IMR-90 (cell line): ENCODE results near the gene KCTD3. TPM values are rescaled to one million over a fixed set of nuclear protein-coding genes. Genes with fewer than 3 reads are reported as not detected.

ENCODE experiments used
- ATAC-seq: fragments of 200-7000 bp; cut with Tn5 transposase; 2 replicates; pipeline ENCODE4 v1.9.1; 2020; ENCODE audit warnings: low read depth, mild to moderate bottlenecking, moderate library complexity
- BruUV-seq: library from RNA; stranded (reverse); fragments of 400-500 nt; replicated peaks from 2 replicates; lab custom pipeline; 2021; lab: Mats Ljungman, UMichigan
- CTCF ChIA-PET: fragments of 300-600 bp; formaldehyde crosslinking; extraction: SDS; loops from one replicate; lab custom pipeline; 2021; ENCODE audit warnings: antibody characterized with exemption; lab: Yijun Ruan, JAX
- POLR2A ChIA-PET: fragments of 300-600 bp; sonication (Branson Sonifier 250); formaldehyde crosslinking; loops from one replicate; lab custom pipeline; 2022; ENCODE audit warnings: antibody characterized with exemption; ENCODE audit not compliant: unreplicated experiment; lab: Charles Lee
- DNase-seq: peaks from one replicate; pipeline ENCODE4 v3.0.0; 2013
- H2AFZ ChIP-seq: replicated peaks from 2 replicates; pipeline ENCODE3; 2013; ENCODE audit warnings: low read length, mild to moderate bottlenecking; ENCODE audit not compliant: poor library complexity
- H2AK5ac ChIP-seq: 2 replicates; pipeline ENCODE4 v1.6.1; 2013; ENCODE audit warnings: low read depth, low read length, inconsistent platforms
- H2AK9ac ChIP-seq: replicated peaks from 2 replicates; pipeline ENCODE3; 2013; ENCODE audit warnings: mild to moderate bottlenecking, low read depth, low read length, moderate library complexity; ENCODE audit not compliant: poor library complexity
- H2BK120ac ChIP-seq: 2 replicates; pipeline ENCODE4 v1.6.1; 2013; ENCODE audit warnings: low read depth, low read length, inconsistent platforms
- H2BK15ac ChIP-seq: 3 replicates; pipeline ENCODE4 v1.6.1; 2013; ENCODE audit warnings: low read depth, low read length, inconsistent platforms
- H2BK20ac ChIP-seq: 2 replicates; pipeline ENCODE4 v1.6.1; 2013; ENCODE audit warnings: low read depth, mild to moderate bottlenecking, inconsistent platforms, low read length, moderate library complexity
- H2BK5ac ChIP-seq: 2 replicates; pipeline ENCODE4 v1.6.1; 2013; ENCODE audit warnings: mild to moderate bottlenecking, low read depth, low read length, inconsistent platforms; ENCODE audit not compliant: poor library complexity, severe bottlenecking
- H3K14ac ChIP-seq: replicated peaks from 2 replicates; pipeline ENCODE4 v1.6.1; 2013; ENCODE audit warnings: low read depth, low read length, inconsistent platforms
- H3K18ac ChIP-seq: 2 replicates; pipeline ENCODE4 v1.6.1; 2013; ENCODE audit warnings: low read depth, low read length, control low read depth
- H3K23ac ChIP-seq: 2 replicates; pipeline ENCODE4 v1.6.1; 2013; ENCODE audit warnings: low read depth, low read length, inconsistent platforms
- H3K27ac ChIP-seq: 2 replicates; pipeline ENCODE4 v1.5.1; 2013; ENCODE audit warnings: mild to moderate bottlenecking, control low read depth, low read length; ENCODE audit not compliant: insufficient read depth
- H3K27me3 ChIP-seq: 2 replicates; pipeline ENCODE4 v1.6.1; 2013; ENCODE audit warnings: low read length; ENCODE audit not compliant: control insufficient read depth, insufficient read depth
- H3K36me3 ChIP-seq: 2 replicates; pipeline ENCODE4 v1.6.1; 2013; ENCODE audit warnings: low read length, mixed read lengths; ENCODE audit not compliant: control insufficient read depth, insufficient read depth
- H3K4ac ChIP-seq: 2 replicates; pipeline ENCODE4 v1.6.1; 2013; ENCODE audit warnings: low read depth, low read length, inconsistent platforms
- H3K4me1 ChIP-seq: 2 replicates; pipeline ENCODE4 v1.6.1; 2013; ENCODE audit warnings: low read length, mixed read lengths; ENCODE audit not compliant: control insufficient read depth, insufficient read depth
- H3K4me2 ChIP-seq: 2 replicates; pipeline ENCODE4 v1.6.1; 2013; ENCODE audit warnings: low read depth, mild to moderate bottlenecking, control low read depth, low read length, moderate library complexity
- H3K4me3 ChIP-seq: 2 replicates; pipeline ENCODE4 v1.5.1; 2013; ENCODE audit warnings: low read depth, mild to moderate bottlenecking, control low read depth, low read length, moderate library complexity; ENCODE audit not compliant: insufficient read depth
- H3K56ac ChIP-seq: 2 replicates; pipeline ENCODE4 v1.6.1; 2013; ENCODE audit warnings: low read length, inconsistent platforms; ENCODE audit not compliant: insufficient read depth; ENCODE audit errors: extremely low read depth
- H3K79me1 ChIP-seq, 2 experiments: 2 replicates each; pipeline ENCODE4 v1.6.1; 2013; ENCODE audit warnings: low read length in 2 of 2, inconsistent platforms in 1 of 2, low read depth in 1 of 2
- H3K9ac ChIP-seq: 2 replicates; pipeline ENCODE4 v1.6.1; 2013; ENCODE audit warnings: low read depth, low read length, control low read depth
- H3K9me1 ChIP-seq: 2 replicates; pipeline ENCODE4 v1.6.1; 2013; ENCODE audit warnings: low read length, inconsistent platforms; ENCODE audit not compliant: insufficient read depth
- H3K9me3 ChIP-seq: 2 replicates; pipeline ENCODE4 v1.6.1; 2013; ENCODE audit warnings: low read length; ENCODE audit not compliant: control insufficient read depth, insufficient read depth
- H4K20me1 ChIP-seq: 2 replicates; pipeline ENCODE4 v1.6.1; 2013; ENCODE audit warnings: low read length, inconsistent platforms; ENCODE audit not compliant: insufficient read depth
- H4K5ac ChIP-seq: 2 replicates; pipeline ENCODE4 v1.6.1; 2013; ENCODE audit warnings: mild to moderate bottlenecking, low read depth, low read length, control low read depth
- H4K8ac ChIP-seq, 2 experiments: 2 replicates each; pipeline ENCODE4 v1.6.1; 2013; ENCODE audit warnings: low read depth in 2 of 2, low read length in 2 of 2, control low read depth in 1 of 2, inconsistent platforms in 1 of 2
- H4K91ac ChIP-seq: 2 replicates; pipeline ENCODE4 v1.6.1; 2013; ENCODE audit warnings: low read depth, low read length, inconsistent platforms; ENCODE audit not compliant: insufficient read depth
- SMC3 ChIP-seq: fragments of 150-350 bp; IDR thresholded peaks from 2 replicates; pipeline ENCODE4 v1.6.1; 2016; ENCODE audit warnings: low read depth, mild to moderate bottlenecking, antibody characterized with exemption, low read length, moderate library complexity
- WGBS, 2 experiments: methylation state at CpG; one replicate each; pipeline versions ENCODE4 v1.1.5 to v1.1.7; 2013; ENCODE audit warnings: missing lambda C conversion rate in 2 of 2; ENCODE audit not compliant: insufficient read length in 1 of 2; ENCODE audit errors: extremely low coverage in 2 of 2; 5-methylcytosine and 5-hydroxymethylcytosine counted together
- dilution Hi-C: fragments of 300-500 bp; cut with HindIII; formaldehyde crosslinking; loops from one replicate; pipeline ENCODE4 v1.14.3; 2018; ENCODE audit warnings: low sequenced_read_pairs; ENCODE audit not compliant: unreplicated experiment
- in situ Hi-C: fragments of 300-500 bp; cut with MboI; formaldehyde crosslinking; loops from 3 replicates; pipeline ENCODE4 v1.14.3; 2019; ENCODE audit warnings: low sequenced_read_pairs, inconsistent platforms, mixed read lengths
- intact Hi-C: fragments of 100-400 bp; cut with micrococcal nuclease; formaldehyde crosslinking; loops from 2 replicates; pipeline ENCODE4 v1.10.0; 2022
- polyA plus RNA-seq, 3 experiments: library from polyadenylated mRNA; depleted of rRNA; stranded (reverse); fragments of >200 nt; gene quantifications; 2 replicates each; pipeline ENCODE4 v1.2.3, GENCODE V29; 2012; ENCODE audit warnings: low replicate concordance in 1 of 3
- total RNA-seq: library from RNA; depleted of rRNA; stranded (reverse); fragments of >200 nt; gene quantifications from 2 replicates; pipeline ENCODE4 v1.2.3, GENCODE V29; 2012
- TF ChIP-seq, protein P1 (sequence below): conservative IDR thresholded peaks from 2 replicates; pipeline ENCODE4 v1.5.1; 2012; ENCODE audit warnings: mild to moderate bottlenecking, low read depth, low read length, improper control_type of control experiment

The KCTD3 gene
- total and polyA plus RNA-seq, 2 of the 4 experiments (the other 2 are of a cell fraction): 43.6 to 49.5 TPM

DNA sequence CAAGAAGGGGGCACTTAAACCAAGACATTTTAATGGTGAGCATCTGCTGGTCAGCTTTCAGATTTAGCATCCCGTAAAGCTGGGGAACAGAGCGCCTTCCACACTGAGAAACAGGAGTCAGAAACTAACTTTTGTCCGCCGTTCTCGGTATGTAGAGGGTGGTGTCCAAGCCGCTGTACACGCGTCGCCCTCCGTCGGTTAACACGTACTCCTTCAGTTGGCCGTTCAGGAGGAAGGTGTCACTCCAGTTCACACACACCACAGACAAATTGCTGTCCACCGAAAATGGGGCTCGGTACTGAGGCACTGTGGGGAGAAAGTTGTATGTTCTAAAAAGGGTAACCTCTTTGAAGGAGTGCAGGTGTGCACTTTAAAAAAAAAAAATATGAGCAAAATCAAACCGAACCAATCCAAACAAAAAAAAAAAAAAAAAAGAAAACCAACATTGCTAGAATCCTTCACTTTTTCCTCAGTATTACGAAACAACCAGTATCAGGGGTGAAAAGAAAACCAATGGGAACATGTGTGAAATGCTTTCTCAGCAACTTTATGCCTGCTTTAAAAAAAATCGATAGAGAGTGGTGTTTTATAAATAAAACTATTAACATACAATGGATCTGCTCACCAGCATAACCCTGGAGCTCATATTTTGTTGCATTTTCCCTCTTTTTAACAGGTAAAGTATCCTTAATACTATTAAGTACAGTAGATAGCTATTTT is 73.5 kb downstream of the KCTD3 start:
- no peak for ATAC-seq
- peaks cover 6% of the 10 kb centered on the region; the same call in 1 of the 2 replicates for H3K4me1 ChIP-seq
- no peak overlapping the region for H2BK15ac ChIP-seq
- dilution Hi-C loops: no loop called here
- no peak overlapping the region for H4K5ac ChIP-seq
- H3K4me3 ChIP-seq: no peak overlapping the region
- intact Hi-C loops: no loop called here
- no peak overlapping the region; the same call in 1 of the 2 replicates for H2AK5ac ChIP-seq
- no peak for DNase-seq
- no peak overlapping the region for H3K4ac ChIP-seq
- H3K27ac ChIP-seq: no peak overlapping the region
- H3K14ac ChIP-seq: no peak overlapping the region
- no peak overlapping the region for H3K56ac ChIP-seq
- no TSS peak for BruUV-seq
- H2BK120ac ChIP-seq: no peak overlapping the region
- no peak overlapping the region for H4K8ac ChIP-seq
- H3K4me2 ChIP-seq: no peak overlapping the region
- H2AFZ ChIP-seq: no peak overlapping the region
- H4K20me1 ChIP-seq: no peaks in the 10 kb centered on the region
- H4K91ac ChIP-seq: no peak overlapping the region
- CTCF ChIA-PET: no interaction called here
- no peak overlapping the region for H2AK9ac ChIP-seq
- POLR2A ChIA-PET: no interaction called here
- H3K27me3 ChIP-seq: no peaks in the 10 kb centered on the region; the same call in 1 of the 2 replicates
- peaks cover 7% of the 10 kb centered on the region; the same call in 1 of the 2 replicates for H3K9me1 ChIP-seq
- H3K23ac ChIP-seq: no peak overlapping the region
- no peak overlapping the region for H2BK20ac ChIP-seq
- in situ Hi-C loops: no loop called here
- WGBS, 2 experiments: no CpG with 5 or more reads among the region's 18 CpGs
- no peak overlapping the region for H3K9ac ChIP-seq
- H3K79me1 ChIP-seq: no peaks in the 10 kb centered on the region
- H3K18ac ChIP-seq: no peak overlapping the region
- TF ChIP-seq SMC3: no peak
- TF ChIP-seq, protein P1, sequence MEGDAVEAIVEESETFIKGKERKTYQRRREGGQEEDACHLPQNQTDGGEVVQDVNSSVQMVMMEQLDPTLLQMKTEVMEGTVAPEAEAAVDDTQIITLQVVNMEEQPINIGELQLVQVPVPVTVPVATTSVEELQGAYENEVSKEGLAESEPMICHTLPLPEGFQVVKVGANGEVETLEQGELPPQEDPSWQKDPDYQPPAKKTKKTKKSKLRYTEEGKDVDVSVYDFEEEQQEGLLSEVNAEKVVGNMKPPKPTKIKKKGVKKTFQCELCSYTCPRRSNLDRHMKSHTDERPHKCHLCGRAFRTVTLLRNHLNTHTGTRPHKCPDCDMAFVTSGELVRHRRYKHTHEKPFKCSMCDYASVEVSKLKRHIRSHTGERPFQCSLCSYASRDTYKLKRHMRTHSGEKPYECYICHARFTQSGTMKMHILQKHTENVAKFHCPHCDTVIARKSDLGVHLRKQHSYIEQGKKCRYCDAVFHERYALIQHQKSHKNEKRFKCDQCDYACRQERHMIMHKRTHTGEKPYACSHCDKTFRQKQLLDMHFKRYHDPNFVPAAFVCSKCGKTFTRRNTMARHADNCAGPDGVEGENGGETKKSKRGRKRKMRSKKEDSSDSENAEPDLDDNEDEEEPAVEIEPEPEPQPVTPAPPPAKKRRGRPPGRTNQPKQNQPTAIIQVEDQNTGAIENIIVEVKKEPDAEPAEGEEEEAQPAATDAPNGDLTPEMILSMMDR: no peak
- no peak overlapping the region for H2BK5ac ChIP-seq
- H3K9me3 ChIP-seq: no peaks in the 10 kb centered on the region
- no peaks in the 10 kb centered on the region for H3K36me3 ChIP-seq
